Measurements from ENCODE around the gene VHLL.

The VHLL gene

DNA sequence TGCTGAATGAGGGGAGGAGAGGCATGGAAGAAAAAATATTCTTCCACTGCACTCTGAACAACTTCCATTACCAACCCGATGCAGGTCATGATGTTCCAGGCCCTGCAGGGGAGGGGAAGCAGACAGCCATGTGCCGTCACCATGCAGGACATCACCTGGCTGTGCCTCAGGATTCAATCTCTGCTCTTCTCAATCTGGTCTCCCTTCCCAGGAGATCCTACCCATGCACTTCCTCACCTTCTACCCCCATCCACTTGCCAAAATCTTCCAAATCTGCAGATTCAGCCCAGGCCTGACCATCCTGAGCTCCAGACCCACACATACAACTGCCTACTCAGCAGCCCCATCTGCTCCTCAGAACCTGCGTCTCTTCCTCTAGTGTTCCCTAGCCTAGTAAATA, 45.5 kb downstream of the VHLL start:
- no peak for DNase-seq

DNA sequence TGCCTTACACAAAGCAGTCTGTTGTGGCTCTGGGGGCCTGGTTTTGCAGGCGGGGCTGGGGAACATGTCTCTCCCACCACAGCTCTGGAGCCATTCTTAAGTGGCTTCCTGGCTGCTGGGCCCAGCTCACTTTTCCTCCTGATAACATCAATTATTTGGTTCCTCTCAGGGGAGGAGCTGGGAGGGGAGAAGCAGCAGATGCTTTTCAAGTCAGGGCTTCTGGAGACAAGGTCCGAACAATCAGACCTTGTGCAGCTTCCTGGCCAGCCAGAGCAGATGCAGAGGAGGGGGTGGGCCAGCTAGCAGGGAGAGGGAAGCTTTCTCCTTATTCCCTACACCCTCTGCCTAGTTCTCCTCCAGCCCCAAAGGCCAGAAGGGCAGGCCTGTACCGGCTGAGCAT, 47.6 kb downstream of the VHLL start:
- no peak for DNase-seq

DNA sequence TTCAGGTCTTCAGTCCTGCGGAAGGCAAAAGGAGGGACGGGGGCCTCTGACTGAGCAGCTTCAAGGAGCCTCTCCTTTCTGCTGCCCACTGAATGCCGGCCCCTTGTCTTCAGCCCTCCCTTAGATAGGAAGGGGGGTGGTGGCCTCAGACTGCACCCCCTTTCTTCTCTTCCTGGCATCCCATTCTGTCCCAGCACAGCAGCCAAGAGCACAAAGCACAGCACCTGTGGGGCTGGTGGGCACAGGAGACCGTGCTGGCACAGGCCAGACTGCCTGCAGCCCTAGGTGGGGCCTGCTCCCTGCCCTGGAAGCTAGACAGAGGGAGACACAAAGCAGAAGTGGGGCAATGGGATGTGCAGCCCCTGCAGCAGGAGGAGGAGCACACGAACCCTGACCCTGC, 49.5 kb downstream of the VHLL start:
- DNase-seq = no peak

Measured in NCI-H526 (cell line).